MM.1S (cell line): ENCODE data around the gene BRD3.

Source experiments
- DNase-seq: peaks from one replicate; pipeline ENCODE4 v3.0.0-alpha.2; 2015
- H2AFZ ChIP-seq: fragments of 300-600 bp; sonication (generic); 2 replicates; pipeline ENCODE4 v1.6.0; 2016; ENCODE audit warnings: antibody characterized with exemption, low read length
- H3F3A ChIP-seq: fragments of 300-600 bp; sonication (generic); 2 replicates; pipeline ENCODE4 v1.6.1; 2016; ENCODE audit warnings: mild to moderate bottlenecking, antibody characterized with exemption, low read length, moderate library complexity, mixed read lengths; ENCODE audit not compliant: insufficient read depth
- H3K27ac ChIP-seq: fragments of 300-600 bp; sonication (generic); 2 replicates; pipeline ENCODE4 v1.5.1; 2016; ENCODE audit warnings: mild to moderate bottlenecking, low read length
- H3K27me3 ChIP-seq: fragments of 300-600 bp; sonication (generic); replicated peaks from 2 replicates; pipeline ENCODE4 v1.6.0; 2016; ENCODE audit warnings: low read length; ENCODE audit not compliant: insufficient read depth
- H3K36me3 ChIP-seq: fragments of 300-600 bp; sonication (generic); replicated peaks from 2 replicates; pipeline ENCODE4 v1.6.1; 2016; ENCODE audit warnings: mild to moderate bottlenecking, low read length, mixed read lengths; ENCODE audit not compliant: insufficient read depth
- H3K4me1 ChIP-seq: fragments of 300-600 bp; sonication (generic); 2 replicates; pipeline ENCODE4 v1.6.1; 2016; ENCODE audit warnings: low read length, mixed read lengths
- H3K4me2 ChIP-seq: fragments of 300-600 bp; sonication (generic); 2 replicates; pipeline ENCODE4 v1.6.0; 2016; ENCODE audit warnings: low read depth, low read length
- H3K4me3 ChIP-seq: fragments of 300-600 bp; sonication (generic); 2 replicates; pipeline ENCODE4 v1.5.1; 2016; ENCODE audit warnings: low read length, mixed read lengths
- H3K79me2 ChIP-seq: fragments of 300-600 bp; sonication (generic); 2 replicates; pipeline ENCODE4 v1.6.1; 2016; ENCODE audit warnings: mixed run types, low read length, mixed read lengths
- H3K9ac ChIP-seq: fragments of 300-600 bp; sonication (generic); 2 replicates; pipeline ENCODE4 v1.6.1; 2016; ENCODE audit warnings: low read length, mixed read lengths
- H3K9me2 ChIP-seq: fragments of 300-600 bp; sonication (generic); replicated peaks from 2 replicates; pipeline ENCODE4 v1.6.1; 2016; ENCODE audit warnings: mild to moderate bottlenecking, low read length, mixed read lengths; ENCODE audit not compliant: insufficient read depth
- H3K9me3 ChIP-seq: fragments of 300-600 bp; sonication (generic); replicated peaks from 2 replicates; pipeline ENCODE4 v1.6.1; 2016; ENCODE audit warnings: mild to moderate bottlenecking, low read length, mixed read lengths; ENCODE audit not compliant: insufficient read depth
- H4K20me1 ChIP-seq: fragments of 300-600 bp; sonication (generic); 2 replicates; pipeline ENCODE4 v1.6.1; 2016; ENCODE audit warnings: mild to moderate bottlenecking, low read length, moderate library complexity, mixed read lengths; ENCODE audit not compliant: insufficient read depth
- EZH2 ChIP-seq: fragments of 300-600 bp; sonication (generic); optimal IDR thresholded peaks from 2 replicates; pipeline ENCODE3; 2017; ENCODE audit warnings: low read depth, mild to moderate bottlenecking, antibody characterized with exemption, low read length, mixed read lengths
- EZH2phosphoT487 ChIP-seq: fragments of 300-600 bp; sonication (generic); IDR thresholded peaks from 2 replicates; pipeline ENCODE4 v1.6.1; 2018; ENCODE audit warnings: antibody characterized with exemption, low read length
- TF ChIP-seq, protein P1 (sequence below): fragments of 300-600 bp; sonication (generic); IDR thresholded peaks from 2 replicates; pipeline ENCODE4 v1.5.1; 2016; ENCODE audit warnings: antibody characterized with exemption, low read length, mixed read lengths

The BRD3 gene

GRCh38 chr9:134033516-134034214, 34.2 kb downstream of the BRD3 start:
- Histone ChIP-seq H3K4me3 (no peak overlapping the region), H3F3A (no peaks in the 10 kb centered on the region), H3K27ac (no peak overlapping the region), H3K79me2 (no peaks in the 10 kb centered on the region), H3K9ac (no peak overlapping the region), H3K9me2 (no peaks in the 10 kb centered on the region), H2AFZ (no peak overlapping the region), H3K4me1 (peaks cover 3% of the 10 kb centered on the region; the same call in 1 of the 2 replicates), H4K20me1 (no peaks in the 10 kb centered on the region), H3K36me3 (no peaks in the 10 kb centered on the region), H3K27me3 (no peaks in the 10 kb centered on the region), H3K4me2 (no peak overlapping the region), H3K9me3 (no peaks in the 10 kb centered on the region)
- TF ChIP-seq, protein P1, sequence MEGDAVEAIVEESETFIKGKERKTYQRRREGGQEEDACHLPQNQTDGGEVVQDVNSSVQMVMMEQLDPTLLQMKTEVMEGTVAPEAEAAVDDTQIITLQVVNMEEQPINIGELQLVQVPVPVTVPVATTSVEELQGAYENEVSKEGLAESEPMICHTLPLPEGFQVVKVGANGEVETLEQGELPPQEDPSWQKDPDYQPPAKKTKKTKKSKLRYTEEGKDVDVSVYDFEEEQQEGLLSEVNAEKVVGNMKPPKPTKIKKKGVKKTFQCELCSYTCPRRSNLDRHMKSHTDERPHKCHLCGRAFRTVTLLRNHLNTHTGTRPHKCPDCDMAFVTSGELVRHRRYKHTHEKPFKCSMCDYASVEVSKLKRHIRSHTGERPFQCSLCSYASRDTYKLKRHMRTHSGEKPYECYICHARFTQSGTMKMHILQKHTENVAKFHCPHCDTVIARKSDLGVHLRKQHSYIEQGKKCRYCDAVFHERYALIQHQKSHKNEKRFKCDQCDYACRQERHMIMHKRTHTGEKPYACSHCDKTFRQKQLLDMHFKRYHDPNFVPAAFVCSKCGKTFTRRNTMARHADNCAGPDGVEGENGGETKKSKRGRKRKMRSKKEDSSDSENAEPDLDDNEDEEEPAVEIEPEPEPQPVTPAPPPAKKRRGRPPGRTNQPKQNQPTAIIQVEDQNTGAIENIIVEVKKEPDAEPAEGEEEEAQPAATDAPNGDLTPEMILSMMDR, result no peak
- no peak for TF ChIP-seq EZH2phosphoT487
- no peak for DNase-seq

- no peak for DNase-seq
- peaks cover 3% of the 10 kb centered on the region; the same call in 1 of the 2 replicates for H3K4me1 ChIP-seq
- H3K27ac ChIP-seq, result no peak overlapping the region
- H2AFZ ChIP-seq, result no peak overlapping the region
- H3K9me2 ChIP-seq, result no peaks in the 10 kb centered on the region
- no peaks in the 10 kb centered on the region for H4K20me1 ChIP-seq
- H3K4me3 ChIP-seq, result no peak overlapping the region
- no peak overlapping the region for H3K9ac ChIP-seq
- H3K9me3 ChIP-seq, result no peaks in the 10 kb centered on the region
- H3F3A ChIP-seq, result no peaks in the 10 kb centered on the region
- no peaks in the 10 kb centered on the region for H3K36me3 ChIP-seq
- no peaks in the 10 kb centered on the region for H3K27me3 ChIP-seq
- H3K4me2 ChIP-seq, result no peak overlapping the region
- H3K79me2 ChIP-seq, result no peaks in the 10 kb centered on the region
- TF ChIP-seq EZH2phosphoT487 (no peak), EZH2 (no peak)
- TF ChIP-seq, protein P1, result no peak
These were observed 35.2 kb downstream of the BRD3 start for GRCh38 chr9:134032456-134033222.

GRCh38 chr9:134031783-134032182, 36.0 kb downstream of the BRD3 start:
- Histone ChIP-seq H3K27me3 (no peaks in the 10 kb centered on the region), H2AFZ (no peak overlapping the region), H3K27ac (no peak overlapping the region), H3K9me3 (no peaks in the 10 kb centered on the region), H3K36me3 (no peaks in the 10 kb centered on the region), H3F3A (no peaks in the 10 kb centered on the region), H3K9me2 (no peaks in the 10 kb centered on the region), H3K9ac (no peak overlapping the region), H3K79me2 (no peaks in the 10 kb centered on the region), H3K4me3 (no peak overlapping the region), H4K20me1 (no peaks in the 10 kb centered on the region), H3K4me2 (no peak overlapping the region), H3K4me1 (peaks cover 3% of the 10 kb centered on the region; the same call in 1 of the 2 replicates)
- no peak for DNase-seq
- no peak for TF ChIP-seq EZH2
- TF ChIP-seq, protein P1, result no peak
- no peak for TF ChIP-seq EZH2phosphoT487
